ENCODE measurements around the gene SH3TC1.

SH3TC1 gene

DNA sequence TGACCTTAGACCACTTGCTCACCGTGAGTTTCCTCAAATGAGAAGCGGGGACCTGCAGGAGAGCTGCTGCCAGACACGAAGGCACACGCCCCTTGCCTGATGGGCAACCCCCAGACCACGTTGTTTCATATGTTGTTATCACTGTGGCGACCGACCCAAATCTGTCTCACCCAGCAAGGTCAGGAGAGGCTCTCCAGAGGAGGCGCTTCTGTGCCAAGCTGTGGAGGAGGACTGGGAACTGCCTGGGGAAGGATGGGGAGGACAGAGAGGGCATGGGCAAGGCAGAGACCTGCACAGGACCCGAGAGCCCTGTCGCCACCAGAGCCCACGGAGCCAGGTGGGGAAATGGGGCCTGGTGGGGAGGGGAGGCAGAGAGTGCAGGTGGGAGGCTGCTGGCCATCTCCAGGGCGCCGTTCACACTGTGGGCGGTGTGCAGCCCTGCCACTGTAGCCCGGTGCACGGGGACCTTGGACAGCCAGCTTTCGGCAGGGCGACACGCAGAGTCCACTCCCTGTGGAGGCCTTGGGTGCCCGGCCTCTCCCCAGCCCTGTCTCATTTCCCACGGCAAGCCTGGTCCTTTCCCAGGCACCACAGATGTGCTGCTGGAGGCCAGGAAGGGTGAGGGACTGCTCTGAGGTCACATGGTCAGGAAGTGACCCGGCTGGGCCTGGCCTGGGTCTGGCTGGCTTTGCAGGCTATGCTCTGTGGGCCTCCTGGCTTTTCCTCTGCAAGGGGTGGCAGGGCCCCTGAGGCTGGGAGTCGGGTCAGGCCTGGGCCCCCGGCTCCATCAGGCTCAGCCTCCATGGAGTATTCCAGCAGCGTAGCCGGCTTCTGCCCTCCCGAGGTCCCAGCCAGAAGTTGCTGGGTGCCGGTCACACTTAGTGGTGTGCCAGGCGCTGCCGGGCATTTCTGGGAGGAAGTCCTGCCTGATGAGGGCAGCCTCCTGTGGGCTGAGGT is 73.7 kb downstream of the SH3TC1 start:
- ATAC-seq (replicated peaks) (no peak), DNase-seq (no peak)
- H3K27ac Mint-ChIP-seq = no peak overlapping the region
- H3K36me3 Mint-ChIP-seq (ENCODE audit: insufficient read depth) = no peaks in the 10 kb centered on the region
- H3K27me3 Mint-ChIP-seq = peaks cover 43 to 90% of the 10 kb centered on the region in 2 donors
- peaks cover 0 to 3% of the 10 kb centered on the region in 2 donors for H3K4me1 Mint-ChIP-seq (ENCODE audit: low read depth in 2 of 2)
- H3K4me3 Mint-ChIP-seq = no peak overlapping the region
- no peaks in the 10 kb centered on the region for H3K9me3 Mint-ChIP-seq

DNA sequence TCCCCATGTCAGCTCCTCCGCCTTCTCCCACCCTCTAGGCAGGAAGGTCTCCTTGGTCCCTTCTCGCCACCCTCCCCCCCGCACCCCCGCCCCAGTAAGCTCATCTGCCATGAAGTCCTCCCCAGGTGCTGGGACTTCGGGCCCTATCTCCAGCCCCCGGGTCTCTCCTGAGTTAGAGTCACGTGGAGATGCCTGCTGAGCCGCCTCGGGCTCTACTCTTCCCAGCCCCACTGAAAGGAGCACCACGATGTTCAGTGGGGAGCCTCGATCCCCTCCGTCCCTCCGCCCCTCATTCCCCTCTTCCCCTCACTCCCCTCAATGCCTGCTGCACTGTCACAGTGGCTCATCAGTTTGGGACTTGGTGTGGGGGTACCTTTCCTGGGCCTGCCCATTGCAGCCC is 74.4 kb downstream of the SH3TC1 start:
- no peak for ATAC-seq (replicated peaks)
- Mint-ChIP-seq H3K36me3 (ENCODE audit: insufficient read depth) (no peaks in the 10 kb centered on the region), H3K9me3 (no peaks in the 10 kb centered on the region), H3K4me3 (no peak overlapping the region), H3K27me3 (peaks cover 39 to 86% of the 10 kb centered on the region in 2 donors), H3K4me1 (ENCODE audit: low read depth in 2 of 2) (peaks cover 0 to 3% of the 10 kb centered on the region in 2 donors), H3K27ac (no peak overlapping the region)
- DNase-seq = no peak

DNA sequence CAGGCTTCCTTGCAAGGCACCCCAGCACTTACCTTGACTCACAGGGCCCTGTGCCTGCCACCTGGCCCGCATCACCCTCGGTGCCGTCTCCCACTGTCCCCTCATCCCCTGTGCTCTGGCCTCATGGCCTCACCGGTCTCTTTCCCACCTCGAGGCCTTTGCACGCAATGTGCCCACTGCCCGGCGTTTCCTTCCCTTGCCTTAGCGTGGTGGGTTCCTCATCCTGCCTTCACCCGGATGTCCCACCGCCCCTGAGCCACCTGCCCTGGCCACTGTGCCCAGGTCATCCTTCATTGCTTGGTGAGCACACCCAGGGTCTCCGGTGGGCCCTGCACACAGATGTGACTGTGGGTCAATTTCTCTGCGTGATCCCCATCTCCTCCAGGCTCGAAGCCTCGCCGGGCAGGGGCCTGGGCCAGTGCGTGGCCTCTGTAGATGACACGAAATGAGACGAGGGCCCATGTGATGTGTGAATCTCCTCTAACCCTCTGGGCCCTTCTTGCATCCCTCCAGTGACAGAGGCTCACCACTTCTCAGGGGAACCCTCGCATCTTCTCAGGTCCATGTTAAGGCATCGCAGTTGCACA is 75.1 kb downstream of the SH3TC1 start:
- H3K27ac Mint-ChIP-seq = no peak overlapping the region
- no peak for ATAC-seq (replicated peaks)
- peaks cover 32 to 79% of the 10 kb centered on the region in 2 donors for H3K27me3 Mint-ChIP-seq

DNA sequence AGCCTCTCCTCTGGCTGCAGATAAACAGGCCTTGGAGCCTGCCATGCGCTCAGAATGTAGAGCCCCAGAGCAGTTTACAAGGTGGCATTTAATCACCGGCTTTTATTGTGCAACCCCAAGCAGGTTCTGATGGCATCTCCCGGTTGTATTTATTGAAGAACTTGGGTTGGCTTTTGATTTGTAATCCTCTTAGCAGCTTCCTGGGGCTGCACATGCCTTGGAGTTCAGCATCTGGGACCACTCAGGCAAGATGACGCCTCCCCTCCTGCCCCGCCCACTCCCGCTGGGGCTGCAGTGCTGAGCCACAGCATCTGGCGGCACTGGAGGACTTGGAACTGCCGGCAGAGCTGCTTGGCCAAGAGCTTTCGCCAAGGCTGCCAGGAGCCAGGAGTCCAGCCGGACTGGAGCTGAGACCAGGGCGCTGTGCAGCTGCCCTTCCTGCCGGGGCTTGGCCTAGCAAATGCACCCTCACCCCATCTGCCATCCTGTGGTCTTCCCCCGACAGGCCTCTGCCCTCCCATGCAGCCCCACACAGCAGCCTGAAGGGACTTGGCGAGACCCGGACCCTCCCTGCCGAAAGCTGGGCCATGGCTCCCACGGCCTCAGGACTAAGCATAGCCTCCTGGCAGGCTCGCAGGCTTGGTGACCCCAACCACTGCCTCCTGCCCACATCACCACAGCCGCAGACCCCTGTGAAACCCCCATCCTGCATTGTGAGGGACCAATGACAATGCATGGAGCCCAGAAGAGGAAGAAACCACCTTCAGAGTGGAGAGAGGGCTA is 75.9 kb downstream of the SH3TC1 start:
- no peaks in the 10 kb centered on the region for H3K9me3 Mint-ChIP-seq
- peaks cover 0 to 5% of the 10 kb centered on the region in 2 donors for H3K4me1 Mint-ChIP-seq (ENCODE audit: low read depth in 2 of 2)
- H3K27ac Mint-ChIP-seq = no peak overlapping the region
- H3K27me3 Mint-ChIP-seq = peaks cover 31 to 77% of the 10 kb centered on the region in 2 donors
- DNase-seq (no peak), ATAC-seq (replicated peaks) (no peak)
- no peak overlapping the region for H3K4me3 Mint-ChIP-seq
- no peaks in the 10 kb centered on the region for H3K36me3 Mint-ChIP-seq (ENCODE audit: insufficient read depth)

More for the DNA sequence above, 75.1 kb downstream of the SH3TC1 start:
- H3K4me3 Mint-ChIP-seq = no peak overlapping the region
- H3K9me3 Mint-ChIP-seq = no peaks in the 10 kb centered on the region
- DNase-seq = no peak
- no peaks in the 10 kb centered on the region for H3K36me3 Mint-ChIP-seq (ENCODE audit: insufficient read depth)
- peaks cover 0 to 5% of the 10 kb centered on the region in 2 donors for H3K4me1 Mint-ChIP-seq (ENCODE audit: low read depth in 2 of 2)

DNA sequence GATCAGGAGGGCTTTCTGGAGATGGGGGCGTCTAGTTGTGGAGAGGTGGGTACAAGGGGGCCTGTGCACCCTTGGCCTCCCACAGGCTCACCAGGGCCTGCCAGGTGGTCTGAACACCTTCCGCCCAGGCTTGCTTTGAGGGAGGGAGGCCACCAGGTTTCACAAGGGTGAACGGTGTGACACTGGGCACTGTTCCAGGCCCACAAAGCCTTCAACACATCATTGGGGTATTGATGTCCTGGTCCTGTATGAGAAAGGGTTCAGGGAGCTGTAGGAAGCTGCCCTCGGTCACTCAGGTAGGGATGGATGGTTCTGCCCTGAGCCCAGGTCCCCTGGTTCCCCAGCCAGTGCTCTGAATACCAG is 76.4 kb downstream of the SH3TC1 start:
- Mint-ChIP-seq H3K9me3 (no peaks in the 10 kb centered on the region), H3K27ac (no peak overlapping the region), H3K27me3 (peaks cover 29 to 74% of the 10 kb centered on the region in 2 donors), H3K36me3 (ENCODE audit: insufficient read depth) (no peaks in the 10 kb centered on the region), H3K4me1 (ENCODE audit: low read depth in 2 of 2) (peaks cover 0 to 5% of the 10 kb centered on the region in 2 donors), H3K4me3 (no peak overlapping the region)
- DNase-seq (no peak), ATAC-seq (replicated peaks) (no peak)

DNA sequence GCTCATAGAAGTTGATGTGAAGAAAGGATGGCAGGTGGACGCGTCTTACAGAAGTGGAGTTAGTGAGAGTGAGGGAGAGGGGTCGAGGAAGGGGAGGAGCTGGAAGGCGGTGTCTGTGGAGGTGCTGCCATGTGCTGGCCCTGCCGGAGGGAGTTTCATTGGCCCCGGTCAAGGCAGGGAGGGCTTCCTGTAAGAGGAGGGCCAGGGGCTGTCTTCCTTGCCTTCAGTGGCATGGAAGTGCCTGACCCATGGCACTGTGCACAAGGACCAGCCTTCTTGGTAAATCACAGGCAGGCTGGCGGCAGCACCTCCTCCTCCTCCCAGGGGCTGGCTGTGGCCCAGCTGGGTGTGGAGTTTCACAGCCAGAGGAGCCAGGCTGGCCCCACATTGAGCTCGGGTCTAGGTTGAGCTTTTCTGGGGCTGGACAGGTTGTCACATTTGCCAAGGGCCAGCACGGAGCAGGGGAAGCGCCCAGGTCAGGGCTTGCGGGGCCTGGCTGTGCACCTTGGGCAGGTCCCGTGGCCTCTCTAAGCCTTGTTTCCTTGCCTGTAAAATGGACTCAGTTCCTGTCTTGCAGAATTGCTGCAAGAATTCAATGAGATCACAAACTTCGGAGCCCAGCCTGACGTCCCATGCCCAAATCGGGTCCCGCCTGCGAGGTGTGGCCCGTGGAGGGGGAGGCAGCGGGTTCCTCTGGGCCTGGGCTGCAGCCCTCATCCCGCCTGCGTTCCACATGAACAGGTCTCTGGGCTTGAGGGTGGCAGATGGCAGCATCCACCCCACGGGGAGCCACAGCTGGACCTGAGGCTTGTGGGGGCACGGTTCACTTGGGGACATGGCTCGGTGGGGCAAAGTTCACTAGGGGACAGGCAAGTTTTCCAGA is 77.5 kb downstream of the SH3TC1 start:
- peaks cover 0 to 5% of the 10 kb centered on the region in 2 donors for H3K4me1 Mint-ChIP-seq (ENCODE audit: low read depth in 2 of 2)
- H3K4me3 Mint-ChIP-seq = no peak overlapping the region
- no peak for ATAC-seq (replicated peaks)
- peaks cover 18 to 69% of the 10 kb centered on the region in 2 donors for H3K27me3 Mint-ChIP-seq
- H3K36me3 Mint-ChIP-seq (ENCODE audit: insufficient read depth) = no peaks in the 10 kb centered on the region
- DNase-seq = no peak
- no peak overlapping the region for H3K27ac Mint-ChIP-seq
- no peaks in the 10 kb centered on the region for H3K9me3 Mint-ChIP-seq

DNA sequence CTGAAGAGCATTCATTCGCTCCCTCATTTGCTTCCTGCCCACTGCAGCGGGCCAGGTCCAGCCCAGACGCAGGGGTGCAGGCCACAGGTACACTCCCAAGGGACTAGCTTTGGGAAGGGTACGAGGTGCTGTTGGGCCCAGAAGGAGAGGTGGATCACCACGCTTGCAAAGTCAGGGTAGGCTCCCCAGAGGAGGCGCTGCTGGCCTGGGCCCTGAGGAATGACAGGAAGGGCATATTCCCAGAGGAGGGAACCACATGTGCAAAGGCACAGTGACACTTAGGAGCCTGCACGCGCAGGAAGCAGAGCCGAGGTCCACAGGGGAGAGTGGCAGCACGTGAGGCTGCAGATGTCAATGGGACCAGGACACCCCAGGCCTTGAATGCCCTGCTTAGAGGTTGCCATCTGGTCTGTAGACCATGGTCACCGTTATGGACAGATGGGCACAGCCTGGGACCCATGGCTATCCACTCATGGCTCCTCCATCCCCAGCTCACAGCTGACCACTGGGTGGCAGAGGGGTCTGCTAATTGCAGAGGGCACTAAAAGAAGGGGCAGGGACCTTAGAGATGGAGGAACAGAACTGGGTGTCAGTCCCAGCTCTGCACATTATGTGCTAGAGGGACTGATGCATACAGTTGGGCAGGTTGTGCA is 78.4 kb downstream of the SH3TC1 start:
- peaks cover 0 to 5% of the 10 kb centered on the region in 2 donors for H3K4me1 Mint-ChIP-seq (ENCODE audit: low read depth in 2 of 2)
- no peak overlapping the region for H3K4me3 Mint-ChIP-seq
- H3K27me3 Mint-ChIP-seq = peaks cover 9 to 66% of the 10 kb centered on the region in 2 donors
- ATAC-seq (replicated peaks) (no peak), DNase-seq (no peak)
- no peak overlapping the region for H3K27ac Mint-ChIP-seq
- no peaks in the 10 kb centered on the region for H3K36me3 Mint-ChIP-seq (ENCODE audit: insufficient read depth)
- H3K9me3 Mint-ChIP-seq = no peaks in the 10 kb centered on the region

DNA sequence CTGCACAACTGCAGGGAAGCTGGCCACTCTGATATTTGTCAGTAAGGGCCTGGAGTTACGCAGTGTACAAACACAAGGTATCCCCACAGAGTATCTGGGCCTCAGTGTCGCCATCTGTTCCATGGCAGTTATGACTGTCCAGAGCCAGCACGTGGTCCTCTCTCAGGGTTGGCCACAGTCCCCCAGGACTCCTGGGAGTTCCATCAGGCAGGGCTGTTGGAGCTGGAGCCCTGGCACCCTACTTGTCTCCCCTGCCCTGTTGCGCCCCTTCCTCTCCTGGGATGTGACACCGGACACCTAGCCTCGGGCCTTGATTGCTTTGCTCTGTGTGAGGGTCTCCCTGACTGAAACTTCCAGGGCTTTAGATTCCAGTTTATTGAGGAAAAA is 78.9 kb downstream of the SH3TC1 start:
- Mint-ChIP-seq H3K9me3 (no peaks in the 10 kb centered on the region), H3K36me3 (ENCODE audit: insufficient read depth) (no peaks in the 10 kb centered on the region), H3K4me1 (ENCODE audit: low read depth in 2 of 2) (peaks cover 0 to 5% of the 10 kb centered on the region in 2 donors), H3K27ac (no peak overlapping the region), H3K27me3 (peaks cover 8 to 66% of the 10 kb centered on the region in 2 donors), H3K4me3 (no peak overlapping the region)
- DNase-seq = no peak
- no peak for ATAC-seq (replicated peaks)

DNA sequence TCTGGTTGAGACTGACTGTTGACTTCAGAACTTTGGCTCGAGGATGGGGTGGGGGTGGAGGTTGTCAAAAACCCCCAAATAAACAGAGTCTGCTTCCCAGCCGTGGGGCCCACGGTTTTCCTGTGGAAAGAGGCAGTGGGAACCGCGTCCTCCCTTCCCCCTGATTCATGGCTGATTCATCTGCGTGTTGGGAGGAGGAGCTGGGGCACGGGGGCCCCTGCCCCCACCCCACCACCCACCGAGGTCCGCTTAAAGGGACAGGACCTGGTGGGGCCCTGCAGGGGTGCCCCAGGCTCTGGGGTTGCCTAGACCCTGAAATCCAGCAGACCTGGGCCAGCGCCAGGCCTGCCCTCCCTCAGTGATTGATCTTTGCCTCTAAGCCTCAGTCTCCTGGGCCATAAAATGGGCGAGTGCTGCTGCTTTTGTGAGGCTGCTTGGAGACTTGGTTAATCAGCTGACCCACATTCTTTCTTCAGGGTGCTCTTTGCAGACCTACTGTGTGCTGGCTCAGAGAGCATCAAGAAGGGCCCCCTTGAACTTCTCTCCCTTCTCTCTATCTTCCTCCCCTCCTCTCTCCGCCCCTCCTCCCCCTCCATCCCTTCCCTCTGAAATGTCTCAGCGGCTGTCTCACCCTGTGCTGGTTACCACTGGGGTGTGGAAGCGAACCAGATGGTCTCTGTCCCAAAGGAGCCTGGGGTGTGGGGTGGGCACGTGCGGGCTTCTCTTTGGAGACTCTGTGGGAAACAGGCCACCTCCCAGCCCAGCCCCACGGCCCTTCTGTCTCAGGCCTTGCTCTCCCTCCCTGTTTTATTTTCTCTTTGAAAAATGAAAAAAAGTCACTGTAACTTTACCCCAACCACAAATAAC is 79.6 kb downstream of the SH3TC1 start:
- H3K27me3 Mint-ChIP-seq = peaks cover 5 to 60% of the 10 kb centered on the region in 2 donors
- H3K36me3 Mint-ChIP-seq (ENCODE audit: insufficient read depth) = no peaks in the 10 kb centered on the region
- no peak overlapping the region for H3K27ac Mint-ChIP-seq
- H3K9me3 Mint-ChIP-seq = no peaks in the 10 kb centered on the region
- ATAC-seq (replicated peaks) (no peak), DNase-seq (no peak)
- peaks cover 0 to 5% of the 10 kb centered on the region in 2 donors for H3K4me1 Mint-ChIP-seq (ENCODE audit: low read depth in 2 of 2)
- no peak overlapping the region for H3K4me3 Mint-ChIP-seq

DNA sequence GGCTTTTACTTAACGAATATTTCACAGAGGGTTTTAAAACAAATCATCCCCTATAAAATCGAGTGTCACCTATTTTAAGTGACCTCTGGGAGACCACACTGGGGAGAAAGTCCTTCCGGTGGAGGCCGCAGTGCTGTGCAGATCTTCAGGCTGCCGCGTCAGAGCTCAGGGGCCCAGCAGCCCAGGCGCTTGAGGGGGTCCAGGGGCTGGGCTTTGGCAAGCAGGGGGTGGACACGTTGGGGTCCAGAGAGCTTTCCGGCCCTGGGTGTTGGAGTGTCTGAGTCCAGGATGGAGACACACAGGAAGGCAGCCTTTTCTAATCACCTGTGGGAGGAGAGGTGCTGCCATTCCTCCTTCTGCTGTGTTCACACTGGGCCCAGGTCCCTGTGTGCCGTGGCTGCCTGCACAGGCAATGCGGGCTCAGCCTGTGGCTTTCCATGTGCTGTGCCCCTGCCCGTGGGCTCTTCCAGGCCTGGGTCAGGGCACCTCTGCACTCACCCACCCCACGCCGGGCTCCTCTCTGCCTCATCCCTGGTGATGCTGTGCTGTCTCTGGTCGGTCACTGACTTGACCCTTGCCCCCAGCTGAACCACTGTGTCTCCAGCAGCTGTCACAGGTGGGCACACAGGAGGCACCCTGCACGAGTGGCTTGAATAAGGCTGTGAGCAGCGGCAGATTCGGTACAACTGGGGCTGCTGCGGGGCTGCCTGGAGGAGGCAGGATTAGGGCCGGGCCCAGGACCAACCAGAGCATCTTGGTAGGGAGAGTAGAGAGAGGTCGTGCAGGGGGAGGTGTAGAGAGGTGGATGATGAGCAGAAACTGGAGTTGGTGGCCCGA is 80.4 kb downstream of the SH3TC1 start:
- no peak overlapping the region for H3K4me3 Mint-ChIP-seq
- H3K27me3 Mint-ChIP-seq = peaks cover 0 to 51% of the 10 kb centered on the region in 2 donors
- H3K4me1 Mint-ChIP-seq (ENCODE audit: low read depth in 2 of 2) = peaks cover 0 to 5% of the 10 kb centered on the region in 2 donors
- no peaks in the 10 kb centered on the region for H3K9me3 Mint-ChIP-seq
- DNase-seq (no peak), ATAC-seq (replicated peaks) (no peak)
- H3K27ac Mint-ChIP-seq = no peak overlapping the region
- H3K36me3 Mint-ChIP-seq (ENCODE audit: insufficient read depth) = no peaks in the 10 kb centered on the region

DNA sequence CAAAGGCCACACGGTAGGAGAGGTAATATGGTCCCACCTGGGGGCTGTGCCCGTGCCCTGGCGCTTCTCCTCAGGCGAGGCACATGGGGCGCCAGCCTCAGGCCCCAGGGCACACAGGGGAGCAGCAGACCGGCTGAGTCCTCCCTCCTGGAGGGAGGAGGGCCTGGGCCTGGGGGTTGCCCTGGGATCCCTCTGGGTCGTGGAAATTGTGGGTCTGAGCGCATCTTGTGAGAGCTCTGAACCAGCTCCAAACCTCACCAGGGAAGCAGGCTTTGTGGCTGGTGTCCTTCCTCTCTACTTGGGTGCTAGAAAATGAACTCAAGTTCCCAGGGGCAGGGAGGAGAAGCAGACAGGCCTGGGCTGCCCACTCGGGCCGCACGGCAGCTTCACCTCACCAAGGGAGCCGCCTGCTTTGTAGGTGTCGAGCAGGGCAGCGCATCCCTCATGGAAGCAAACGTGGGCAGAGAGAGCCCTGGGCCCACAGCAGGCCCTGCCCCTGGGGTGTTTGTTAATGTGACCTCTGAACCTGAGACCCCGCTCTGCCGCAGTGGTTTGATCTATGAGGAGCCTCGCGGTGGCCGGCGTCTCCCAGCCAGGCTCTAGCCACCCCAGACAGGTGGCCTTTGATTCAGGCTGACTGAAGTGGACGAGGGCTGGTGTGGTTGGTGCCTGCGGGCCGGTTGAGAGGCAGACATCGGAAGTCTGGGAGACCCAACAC is 81.2 kb downstream of the SH3TC1 start:
- peaks cover 3 to 43% of the 10 kb centered on the region in 2 donors for H3K27me3 Mint-ChIP-seq
- no peaks in the 10 kb centered on the region for H3K36me3 Mint-ChIP-seq (ENCODE audit: insufficient read depth)
- DNase-seq (no peak), ATAC-seq (replicated peaks) (no peak)
- H3K4me3 Mint-ChIP-seq = no peak overlapping the region
- H3K27ac Mint-ChIP-seq = no peak overlapping the region
- H3K4me1 Mint-ChIP-seq (ENCODE audit: low read depth in 2 of 2) = peaks cover 0 to 4% of the 10 kb centered on the region in 2 donors
- H3K9me3 Mint-ChIP-seq = no peaks in the 10 kb centered on the region

Data from effector memory CD8-positive, alpha-beta T cell (primary cell).